Adrenal gland (tissue), 5 donors: ENCODE measurements around the gene USE1.

Source experiments
- CTCF ChIP-seq, 6 experiments: fragments of 450-650 bp in 4 of 6; fragments of 200-600 bp in 2 of 6; sonication (generic) in 1 of 6; IDR thresholded peaks; 1 replicate in 5 of 6; 2 replicates in 1 of 6; pipeline versions ENCODE4 v1.5.1 to v1.8.0; 2016 to 2021; ENCODE audit warnings: antibody characterized with exemption in 6 of 6, mild to moderate bottlenecking in 2 of 6, moderate library complexity in 1 of 6
- POLR2A ChIP-seq, 2 donors: fragments of 450-650 bp; IDR thresholded peaks; one replicate each; pipeline ENCODE4 v1.6.1; 2017; ENCODE audit warnings: antibody characterized with exemption in 2 of 2, mild to moderate bottlenecking in 2 of 2, moderate library complexity in 1 of 2
- donor health status: DM: no; HTN: no; CAD: no.

GRCh38 chr19:17259118-17259780 is 44.1 kb downstream of the USE1 start:
- TF ChIP-seq CTCF (IDR thresholded peaks at IDR 0.05) = no peak
- no peak for TF ChIP-seq POLR2A (IDR thresholded peaks at IDR 0.05)
